PFSK-1 (cell line): ENCODE measurements around the gene NCCRP1.

Source experiments
- FOXP2 ChIP-seq: optimal IDR thresholded peaks from 2 replicates; pipeline ENCODE3; 2011; ENCODE audit warnings: borderline replicate concordance, control low read depth, inconsistent platforms; ENCODE audit not compliant: insufficient read depth; ENCODE audit errors: extremely low read length, extremely low read depth
- POLR2AphosphoS5 ChIP-seq: IDR thresholded peaks from 2 replicates; pipeline ENCODE4 v1.6.1; 2012; ENCODE audit warnings: low read depth, mild to moderate bottlenecking, control low read depth, low read length, moderate library complexity
- REST ChIP-seq, 2 experiments: IDR thresholded peaks; 2 replicates each; pipeline versions ENCODE4 v1.6.1 to v1.8.0; 2011 to 2012; ENCODE audit warnings: low read depth in 2 of 2, low read length in 2 of 2, control low read depth in 1 of 2, inconsistent platforms in 1 of 2, mild to moderate bottlenecking in 1 of 2, moderate library complexity in 1 of 2; ENCODE audit not compliant: insufficient read depth in 1 of 2
- SIN3A ChIP-seq: IDR thresholded peaks from 2 replicates; pipeline ENCODE4 v1.6.1; 2012; ENCODE audit warnings: mild to moderate bottlenecking, low read length, moderate library complexity, borderline replicate concordance; ENCODE audit not compliant: insufficient read depth
- TAF1 ChIP-seq: IDR thresholded peaks from 2 replicates; pipeline ENCODE4 v1.6.1; 2012; ENCODE audit warnings: low read length, control low read depth, borderline replicate concordance; ENCODE audit not compliant: insufficient read depth

NCCRP1 gene

GRCh38 chr19:39174558-39175544 is 21.9 kb upstream of the NCCRP1 start:
- TF ChIP-seq FOXP2 (no peak), POLR2AphosphoS5 (no peak), SIN3A (no peak), REST (IDR thresholded peaks at IDR 0.05; ENCODE audit: insufficient read depth in 1 of 2, low read depth in 2 of 2, low read length in 2 of 2) (no peak), TAF1 (no peak)

GRCh38 chr19:39175564-39175963 is 21.2 kb upstream of the NCCRP1 start:
- TF ChIP-seq REST (IDR thresholded peaks at IDR 0.05; ENCODE audit: insufficient read depth in 1 of 2, low read depth in 2 of 2, low read length in 2 of 2) = no peak
- no peak for TF ChIP-seq SIN3A
- TF ChIP-seq POLR2AphosphoS5 = no peak
- TF ChIP-seq FOXP2 = no peak
- no peak for TF ChIP-seq TAF1

- TF ChIP-seq FOXP2 (no peak), TAF1 (no peak), SIN3A (no peak), REST (IDR thresholded peaks at IDR 0.05; ENCODE audit: insufficient read depth in 1 of 2, low read depth in 2 of 2, low read length in 2 of 2) (no peak), POLR2AphosphoS5 (no peak)
These were observed 19.6 kb upstream of the NCCRP1 start for GRCh38 chr19:39177110-39177699.

- no peak for TF ChIP-seq POLR2AphosphoS5
- TF ChIP-seq SIN3A = no peak
- no peak for TF ChIP-seq REST (IDR thresholded peaks at IDR 0.05; ENCODE audit: insufficient read depth in 1 of 2, low read depth in 2 of 2, low read length in 2 of 2)
- no peak for TF ChIP-seq FOXP2
- TF ChIP-seq TAF1 = no peak
These were observed 19.0 kb upstream of the NCCRP1 start for GRCh38 chr19:39177736-39178135.
